Psoas muscle (tissue), 8 donors: ENCODE measurements around the gene GFI1. TPM values are rescaled to one million over a fixed set of nuclear protein-coding genes. Genes with fewer than 3 reads are reported as not detected.

Experiments
- ATAC-seq, 4 donors: fragments of 200-7000 bp; cut with Tn5 transposase; one replicate each; pipeline ENCODE4 v1.9.1; 2020; ENCODE audit warnings: moderate library complexity in 3 of 4, mild to moderate bottlenecking in 2 of 4
- DNase-seq, 2 donors: peaks; one replicate each; pipeline ENCODE4 v3.0.0-alpha.2; 2020
- H3K27ac ChIP-seq: fragments of 200-600 bp; one replicate; pipeline ENCODE4 v1.8.0; 2022
- H3K27me3 ChIP-seq, 3 donors: fragments of 200-600 bp in 1 of 3; one replicate each; pipeline versions ENCODE4 v1.6.1 to v1.8.0; 2013 to 2022; ENCODE audit warnings: low read length in 2 of 3, mild to moderate bottlenecking in 2 of 3, moderate library complexity in 1 of 3; ENCODE audit not compliant: insufficient read depth in 3 of 3
- H3K36me3 ChIP-seq, 2 donors: fragments of 200-600 bp in 1 of 2; one replicate each; pipeline versions ENCODE4 v1.6.1 to v1.8.0; 2013 to 2022; ENCODE audit warnings: low read depth in 1 of 2, mild to moderate bottlenecking in 1 of 2, moderate library complexity in 1 of 2; ENCODE audit not compliant: insufficient read depth in 1 of 2
- H3K4me1 ChIP-seq: fragments of 200-600 bp; one replicate; pipeline ENCODE4 v1.8.0; 2022
- H3K4me3 ChIP-seq: fragments of 200-600 bp; one replicate; pipeline ENCODE4 v1.8.0; 2022; ENCODE audit warnings: mild to moderate bottlenecking
- H3K9me3 ChIP-seq: fragments of 200-600 bp; one replicate; pipeline ENCODE4 v1.8.0; 2022
- CTCF ChIP-seq: fragments of 200-600 bp; IDR thresholded peaks from one replicate; pipeline ENCODE4 v1.8.0; 2022; ENCODE audit warnings: antibody characterized with exemption
- WGBS, 3 donors: extraction: QIAGEN DNeasy Blood & Tissue Kit; methylation state at CpG; one replicate each; pipeline versions ENCODE4 v1.1.6 to v1.1.7; 2013; 5-methylcytosine and 5-hydroxymethylcytosine counted together
- intact Hi-C, 2 donors: fragments of 100-400 bp; cut with DNase I; formaldehyde crosslinking; loops; one replicate each; pipeline versions ENCODE4 v1.11.0 to v1.14.2; 2022
- polyA plus RNA-seq, 3 donors: library from polyadenylated mRNA; stranded (reverse); fragments of 200-250 nt; gene quantifications; one replicate each; pipeline ENCODE4 v1.2.3, GENCODE V29; 2013
- total RNA-seq, 4 donors: library from RNA; stranded (reverse); fragmentation: NEBNext Ultra II Directional in 2 of 4; extraction: Animal tissue kit (Norgen Biotek cat#: 25700) in 2 of 4; gene quantifications; one replicate each; pipeline versions ENCODE4 v1.2.1 to v1.2.4, GENCODE V29; 2021 to 2023
- donor health status: healthy with polysubstance abuse.
- donor health status: DM: no; HTN: no; CAD: no; lungs with moderate emphysema.
- donor health status: Bipolar disorder and iron deficiency.
- donor health status: healthy.
- donor health status: DM: yes; HTN: yes; CAD: no.
- donor health status: DM: no; HTN: no; CAD: no.
- donor health status: DM: no; HTN: no; CAD: no.
- donor health status: DM: yes; HTN: yes; CAD: no.

The GFI1 gene
- total and polyA plus RNA-seq, 7 donors = 0.01 to 0.36 (median 0.17) TPM; not detected in 2

- Histone ChIP-seq H3K27me3 (no peaks in the 10 kb centered on the region), H3K9me3 (no peaks in the 10 kb centered on the region), H3K36me3 (no peaks in the 10 kb centered on the region), H3K4me3 (no peak overlapping the region), H3K4me1 (no peaks in the 10 kb centered on the region), H3K27ac (no peak overlapping the region)
- no peak for TF ChIP-seq CTCF
- ATAC-seq = no peak
- 36 to 69% (median 54%) methylated on average over 1 of the region's 1 CpG for WGBS, 3 donors
- DNase-seq = no peak
- intact Hi-C loops = no loop called here
Observed at GRCh38 chr1:92444351-92444750, 42.4 kb downstream of the GFI1 start.

- TF ChIP-seq CTCF = no peak
- intact Hi-C loops = no loop called here
- no peak for ATAC-seq
Observed at GRCh38 chr1:92443893-92444292, 42.8 kb downstream of the GFI1 start.

GRCh38 chr1:92442351-92442750 is 44.4 kb downstream of the GFI1 start:
- ATAC-seq = no peak
- Histone ChIP-seq H3K4me3 (no peak overlapping the region), H3K4me1 (no peaks in the 10 kb centered on the region), H3K27ac (no peak overlapping the region), H3K27me3 (no peaks in the 10 kb centered on the region), H3K36me3 (no peaks in the 10 kb centered on the region), H3K9me3 (no peaks in the 10 kb centered on the region)
- intact Hi-C loops = no loop called here
- no peak for DNase-seq
- WGBS, 3 donors = 89 to 90% (median 90%) methylated on average over 5 of the region's 5 CpGs
- no peak for TF ChIP-seq CTCF

More at GRCh38 chr1:92443893-92444292, 42.8 kb downstream of the GFI1 start:
- Histone ChIP-seq H3K27ac (no peak overlapping the region), H3K36me3 (no peaks in the 10 kb centered on the region), H3K27me3 (no peaks in the 10 kb centered on the region), H3K9me3 (no peaks in the 10 kb centered on the region), H3K4me3 (no peak overlapping the region), H3K4me1 (no peaks in the 10 kb centered on the region)
- no peak for DNase-seq
- 73 to 76% (median 74%) methylated on average over 3 of the region's 3 CpGs for WGBS, 3 donors

- intact Hi-C loops = no loop called here
- TF ChIP-seq CTCF = no peak
- Histone ChIP-seq H3K27me3 (no peaks in the 10 kb centered on the region), H3K36me3 (no peaks in the 10 kb centered on the region), H3K4me3 (no peak overlapping the region), H3K27ac (no peak overlapping the region), H3K4me1 (no peaks in the 10 kb centered on the region), H3K9me3 (no peaks in the 10 kb centered on the region)
- 69 to 73% (median 71%) methylated on average over 32 of the region's 32 CpGs for WGBS, 3 donors
- no peak for ATAC-seq
- DNase-seq = peak in 1 of 2 donors; percentile 46
Observed at GRCh38 chr1:92441697-92442342, 44.9 kb downstream of the GFI1 start.

GRCh38 chr1:92441316-92441696 is 45.4 kb downstream of the GFI1 start:
- Histone ChIP-seq H3K27ac (no peak overlapping the region), H3K27me3 (no peaks in the 10 kb centered on the region), H3K4me1 (no peaks in the 10 kb centered on the region), H3K4me3 (no peak overlapping the region), H3K9me3 (no peaks in the 10 kb centered on the region), H3K36me3 (no peaks in the 10 kb centered on the region)
- 88 to 91% (median 90%) methylated on average over 9 of the region's 9 CpGs for WGBS, 3 donors
- TF ChIP-seq CTCF = no peak
- intact Hi-C loops = no loop called here
- no peak for DNase-seq
- ATAC-seq = no peak
